H1 (cell line): ENCODE data around the gene LBH.

Experiments used
- ATF3 ChIP-seq: IDR thresholded peaks from 2 replicates; pipeline ENCODE4 v1.6.1; 2011; ENCODE audit warnings: low read depth, mild to moderate bottlenecking, low read length; ENCODE audit not compliant: insufficient read depth
- CTCF ChIP-seq, 3 experiments: IDR thresholded peaks; 1 replicate in 2 of 3; 2 replicates in 1 of 3; pipeline versions ENCODE4 v1.5.1 to v1.6.1; 2011; ENCODE audit warnings: low read length in 3 of 3, mild to moderate bottlenecking in 3 of 3, inconsistent platforms in 2 of 3, low read depth in 1 of 3, moderate library complexity in 1 of 3; ENCODE audit not compliant: insufficient read depth in 1 of 3; ENCODE audit errors: control extremely low read depth in 1 of 3
- EGR1 ChIP-seq: IDR thresholded peaks from 2 replicates; pipeline ENCODE4 v1.6.1; 2011; ENCODE audit warnings: low read depth, low read length, borderline replicate concordance
- KDM5A ChIP-seq: fragments of 200-600 bp; IDR thresholded peaks from 2 replicates; pipeline ENCODE4 v1.7.1; 2012; ENCODE audit warnings: mild to moderate bottlenecking, low read length, inconsistent platforms, mixed read lengths
- MAX ChIP-seq: IDR thresholded peaks from 2 replicates; pipeline ENCODE4 v1.6.1; 2012; ENCODE audit warnings: inconsistent platforms
- POLR2A ChIP-seq, 2 experiments: IDR thresholded peaks; 1 replicate in 1 of 2; 2 replicates in 1 of 2; pipeline ENCODE4 v1.6.1; 2011; ENCODE audit warnings: low read depth in 2 of 2, low read length in 2 of 2, mild to moderate bottlenecking in 2 of 2; ENCODE audit errors: control extremely low read depth in 1 of 2
- RAD21 ChIP-seq, 2 experiments: IDR thresholded peaks in 1 of 2; conservative IDR thresholded peaks in 1 of 2; 2 replicates each; pipeline ENCODE4 v1.6.1; 2011; ENCODE audit warnings: low read depth in 2 of 2, low read length in 2 of 2, improper control_type of control experiment in 1 of 2, inconsistent platforms in 1 of 2, mild to moderate bottlenecking in 1 of 2, moderate library complexity in 1 of 2
- SUZ12 ChIP-seq: fragments of 200-600 bp; sonication (generic); IDR thresholded peaks from 2 replicates; pipeline ENCODE4 v1.6.1; 2012; ENCODE audit warnings: mild to moderate bottlenecking, inconsistent platforms, low read length, moderate library complexity, mixed read lengths
- TAF1 ChIP-seq: IDR thresholded peaks from 2 replicates; pipeline ENCODE4 v1.6.1; 2011; ENCODE audit warnings: mild to moderate bottlenecking, low read depth, low read length
- USF2 ChIP-seq: IDR thresholded peaks from 2 replicates; pipeline ENCODE4 v1.6.1; 2011; ENCODE audit warnings: low read length, improper control_type of control experiment
- YY1 ChIP-seq: IDR thresholded peaks from 2 replicates; pipeline ENCODE4 v1.6.1; 2011; ENCODE audit warnings: low read depth, mild to moderate bottlenecking, low read length
- ZNF274 ChIP-seq: IDR thresholded peaks from 2 replicates; pipeline ENCODE4 v1.7.0; 2012; ENCODE audit warnings: low read length, borderline replicate concordance; ENCODE audit errors: extremely low read depth

- TF ChIP-seq KDM5A (no peak), CTCF (IDR thresholded peaks at IDR 0.05; ENCODE audit: control extremely low read depth in 1 of 3, insufficient read depth in 1 of 3, low read depth in 1 of 3, low read length in 3 of 3) (no peak), RAD21 (IDR thresholded peaks at IDR 0.05 in 1 of 2, conservative IDR thresholded peaks at IDR 0.05 in 1 of 2; ENCODE audit: low read depth in 2 of 2, low read length in 2 of 2) (no peak), ZNF274 (no peak), EGR1 (no peak), POLR2A (IDR thresholded peaks at IDR 0.05; ENCODE audit: control extremely low read depth in 1 of 2, low read depth in 2 of 2, low read length in 2 of 2) (no peak), YY1 (no peak), MAX (no peak), ATF3 (no peak), TAF1 (no peak), USF2 (no peak), SUZ12 (no peak)
Measured at GRCh38 chr2:30255466-30256408, 24.4 kb downstream of the LBH start.
